ENCODE data around the gene CRK.
A peak's percentile ranks its signal among the peaks of the same experiment; 100 is the strongest.
"Not testable (repeated sequence)": the region's sequence is repeated elsewhere in the genome, so short reads cannot be mapped to it uniquely, and the experiment has no call there.

Gene CRK

DNA sequence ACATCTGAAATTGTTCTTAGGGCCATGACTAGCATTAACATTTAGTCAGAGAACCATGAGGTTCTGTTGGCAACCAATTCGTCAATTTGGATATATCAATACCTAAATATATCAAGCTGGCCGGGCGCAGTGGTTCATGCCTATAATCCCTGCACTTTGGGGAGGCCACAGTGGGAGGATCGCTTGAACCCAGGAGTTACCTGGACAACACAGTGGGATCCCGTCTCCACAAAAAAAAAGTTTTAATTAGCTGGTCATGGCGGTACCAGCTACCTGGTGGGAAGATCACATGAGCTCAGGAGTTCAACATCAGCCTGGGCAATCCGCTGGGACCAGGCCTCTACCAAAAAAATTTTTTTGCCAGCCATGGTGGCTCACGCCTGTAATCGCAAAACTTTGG, 64.5 kb downstream of the CRK start:
- DNase-seq (ENCODE audit: low read depth), result no peak
- H3K4me3 ChIP-seq (replicated peaks; ENCODE audit: low read depth, low read length), result no peak overlapping the region
- TF ChIP-seq, protein P1, sequence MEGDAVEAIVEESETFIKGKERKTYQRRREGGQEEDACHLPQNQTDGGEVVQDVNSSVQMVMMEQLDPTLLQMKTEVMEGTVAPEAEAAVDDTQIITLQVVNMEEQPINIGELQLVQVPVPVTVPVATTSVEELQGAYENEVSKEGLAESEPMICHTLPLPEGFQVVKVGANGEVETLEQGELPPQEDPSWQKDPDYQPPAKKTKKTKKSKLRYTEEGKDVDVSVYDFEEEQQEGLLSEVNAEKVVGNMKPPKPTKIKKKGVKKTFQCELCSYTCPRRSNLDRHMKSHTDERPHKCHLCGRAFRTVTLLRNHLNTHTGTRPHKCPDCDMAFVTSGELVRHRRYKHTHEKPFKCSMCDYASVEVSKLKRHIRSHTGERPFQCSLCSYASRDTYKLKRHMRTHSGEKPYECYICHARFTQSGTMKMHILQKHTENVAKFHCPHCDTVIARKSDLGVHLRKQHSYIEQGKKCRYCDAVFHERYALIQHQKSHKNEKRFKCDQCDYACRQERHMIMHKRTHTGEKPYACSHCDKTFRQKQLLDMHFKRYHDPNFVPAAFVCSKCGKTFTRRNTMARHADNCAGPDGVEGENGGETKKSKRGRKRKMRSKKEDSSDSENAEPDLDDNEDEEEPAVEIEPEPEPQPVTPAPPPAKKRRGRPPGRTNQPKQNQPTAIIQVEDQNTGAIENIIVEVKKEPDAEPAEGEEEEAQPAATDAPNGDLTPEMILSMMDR (IDR thresholded peaks at IDR 0.05; ENCODE audit: low read length, missing control alignments), result no peak

DNA sequence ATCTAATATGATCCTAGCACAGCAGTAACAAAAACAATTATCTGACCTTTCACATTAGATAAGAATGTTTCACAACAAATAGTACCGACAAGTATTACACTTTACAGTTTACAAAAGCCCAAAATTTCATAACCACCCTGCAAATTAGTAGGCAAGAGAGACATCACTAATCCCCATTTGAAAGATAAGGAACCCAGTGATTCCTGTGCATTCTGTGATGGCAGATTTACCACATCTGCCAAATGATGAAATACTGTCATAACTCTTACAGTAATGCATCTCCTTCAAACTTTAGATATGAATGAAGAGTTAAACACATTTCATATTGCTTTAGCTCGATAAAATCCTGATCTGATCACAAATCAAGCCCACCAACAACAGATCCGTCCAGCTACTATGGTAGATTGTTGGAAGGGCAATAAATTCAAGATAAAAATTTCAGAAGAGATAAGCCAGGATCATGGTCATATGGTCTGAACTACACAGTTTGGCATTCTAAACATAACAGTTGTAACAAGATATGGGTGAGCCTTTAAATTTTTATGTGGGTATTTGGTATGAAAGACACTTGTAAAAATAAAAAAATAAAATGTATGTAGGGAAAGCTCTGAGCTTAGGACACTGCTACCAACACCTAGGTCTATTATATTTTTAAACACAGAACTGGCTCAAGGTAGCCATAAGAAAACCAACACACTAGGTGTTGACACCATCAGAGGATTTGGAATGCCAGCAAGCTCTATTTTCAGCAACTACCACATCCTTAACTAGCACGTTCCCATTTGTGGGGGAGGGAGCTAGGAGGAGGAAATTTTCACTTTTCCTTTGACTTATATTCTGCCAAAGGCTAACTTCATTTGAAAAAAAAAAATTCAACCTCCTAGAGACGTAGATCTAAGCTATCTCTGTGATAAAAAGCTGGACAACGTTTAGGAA, 65.3 kb downstream of the CRK start:
- no peak overlapping the region for H3K4me3 ChIP-seq (replicated peaks; ENCODE audit: low read depth, low read length)
- TF ChIP-seq, protein P1 (IDR thresholded peaks at IDR 0.05; ENCODE audit: low read length, missing control alignments), result no peak
- peak; percentile 50 for DNase-seq (ENCODE audit: low read depth)

DNA sequence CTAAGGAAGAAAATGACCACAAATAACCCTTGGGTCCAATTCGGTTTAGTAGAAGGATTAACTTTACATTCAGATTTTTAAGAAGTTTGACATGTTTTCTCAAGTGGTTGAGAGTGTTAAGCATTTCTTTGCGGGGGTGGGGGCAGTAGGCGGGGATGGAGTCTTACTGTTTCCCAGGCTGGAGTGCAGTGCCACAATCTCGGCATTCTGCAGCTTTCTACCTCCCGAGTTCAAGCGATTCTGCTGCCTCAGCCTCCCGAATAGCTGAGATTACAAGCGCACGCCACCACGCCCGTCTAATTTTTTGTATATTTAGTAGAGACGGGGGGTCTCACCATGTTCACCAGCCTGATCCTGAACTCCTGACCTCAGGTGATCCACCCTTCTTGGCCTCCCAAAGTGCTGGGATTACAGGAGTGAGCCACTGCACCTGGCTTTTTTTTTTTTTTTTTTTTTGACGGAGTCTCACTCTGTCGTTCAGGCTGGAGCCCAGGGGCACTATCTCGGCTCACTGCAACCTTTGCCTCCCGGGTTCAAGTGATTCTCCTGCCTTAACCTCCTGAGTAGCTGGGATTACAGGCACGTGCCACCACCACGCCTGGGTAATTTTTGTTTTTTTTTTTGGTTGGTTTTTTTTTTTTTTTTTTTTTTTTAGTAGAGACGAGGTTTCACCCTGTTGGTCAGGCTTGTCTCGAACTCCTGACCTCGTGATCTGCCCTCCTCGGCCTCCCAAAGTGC, 68.4 kb downstream of the CRK start:
- H3K4me3 ChIP-seq (replicated peaks; ENCODE audit: low read depth, low read length), result not testable (repeated sequence)

DNA sequence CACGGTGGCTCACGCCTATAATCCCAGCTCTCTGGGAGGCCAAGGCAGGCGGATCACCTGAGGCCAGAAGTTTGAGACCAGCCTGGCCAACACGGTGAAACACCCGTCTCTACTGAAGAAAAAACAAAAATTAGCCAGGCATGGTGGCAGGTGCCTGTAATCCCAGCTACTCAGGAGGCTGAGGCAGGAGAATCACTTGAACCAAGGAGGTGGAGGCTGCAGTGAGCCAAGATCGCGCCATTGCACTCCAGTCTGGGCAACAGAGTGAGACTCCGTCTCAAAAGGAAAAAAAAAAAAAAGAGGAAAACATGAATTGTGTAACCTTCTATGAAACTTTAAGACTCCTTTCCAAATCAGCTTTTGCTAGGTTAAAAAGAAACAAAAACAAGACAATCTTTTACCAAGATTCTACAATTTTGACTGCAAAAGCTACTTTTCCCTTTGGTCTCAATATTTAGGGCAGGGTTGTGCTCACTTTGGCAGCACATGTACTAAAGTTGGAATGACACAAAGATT, 69.3 kb downstream of the CRK start:
- H3K4me3 ChIP-seq (replicated peaks; ENCODE audit: low read depth, low read length); DNase-seq (ENCODE audit: low read depth): not testable (repeated sequence)

More for the DNA sequence above, 68.4 kb downstream of the CRK start:
- DNase-seq (ENCODE audit: low read depth), result not testable (repeated sequence)

DNA sequence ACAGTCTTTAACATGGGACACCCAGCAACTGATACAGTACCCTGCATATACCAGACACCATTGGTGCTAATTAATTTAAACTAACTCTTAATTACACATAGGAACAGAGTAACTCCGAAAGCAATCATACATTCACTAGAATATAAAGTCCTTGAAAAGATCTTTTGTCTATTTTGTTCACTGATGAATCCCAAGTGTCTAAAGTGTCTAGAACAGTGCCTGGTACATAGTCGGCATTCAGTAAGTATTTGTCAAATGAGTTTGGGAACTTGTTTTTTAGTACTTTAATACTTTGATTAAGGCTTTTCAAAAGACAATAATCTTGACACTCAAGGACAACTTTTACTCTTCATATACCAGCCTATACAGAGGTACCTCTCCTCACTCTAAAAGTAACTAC, 69.8 kb downstream of the CRK start:
- DNase-seq (ENCODE audit: low read depth), result no peak
- no peak overlapping the region for H3K4me3 ChIP-seq (replicated peaks; ENCODE audit: low read depth, low read length)
- TF ChIP-seq, protein P1 (IDR thresholded peaks at IDR 0.05; ENCODE audit: low read length, missing control alignments), result no peak

DNA sequence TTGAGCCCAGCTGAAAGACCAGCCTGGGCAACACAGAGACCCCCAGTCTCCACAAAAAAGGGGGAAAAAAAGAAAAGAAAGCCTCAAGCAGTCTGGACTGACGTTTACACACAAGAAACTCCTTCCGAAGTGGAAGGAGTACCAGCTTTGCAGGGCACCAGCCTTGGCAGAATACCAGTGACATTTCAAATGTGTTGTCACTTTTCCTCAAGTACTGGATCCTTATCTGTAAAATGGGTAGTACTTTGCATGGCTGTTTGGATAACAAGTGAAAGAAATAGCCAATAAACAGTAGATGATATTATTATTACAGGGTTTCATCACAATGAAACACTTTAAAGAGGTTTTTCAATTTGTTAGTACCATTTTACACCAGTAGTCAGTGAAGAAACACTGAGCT, 70.2 kb downstream of the CRK start:
- DNase-seq (ENCODE audit: low read depth), result no peak
- H3K4me3 ChIP-seq (replicated peaks; ENCODE audit: low read depth, low read length), result no peak overlapping the region
- TF ChIP-seq, protein P1 (IDR thresholded peaks at IDR 0.05; ENCODE audit: low read length, missing control alignments), result no peak

DNA sequence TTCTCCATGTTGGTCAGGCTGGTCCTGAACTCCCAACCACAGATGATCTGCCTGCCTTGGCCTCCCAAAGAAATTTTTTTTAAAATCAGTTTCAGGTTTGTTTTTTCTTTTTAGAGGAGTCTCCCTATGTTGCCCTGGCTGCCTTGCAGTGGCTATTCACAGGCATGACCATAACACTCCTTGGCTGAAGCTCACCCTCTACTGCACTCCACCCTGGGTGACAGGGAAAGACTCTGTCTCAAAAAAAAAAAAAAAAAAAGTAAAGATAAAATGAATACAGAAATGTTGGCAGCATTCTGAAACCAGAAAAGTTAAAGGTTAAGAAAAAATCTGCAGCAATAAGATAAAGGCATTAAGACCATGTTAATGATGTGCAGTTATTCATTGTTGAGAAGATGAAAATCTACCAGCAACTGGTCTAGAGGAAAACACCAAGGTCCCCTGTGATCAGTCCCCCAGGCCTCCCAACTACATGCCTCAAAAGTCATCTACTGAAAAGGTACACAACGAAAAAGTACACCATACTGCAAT, 71.1 kb downstream of the CRK start:
- DNase-seq (ENCODE audit: low read depth), result no peak
- no peak overlapping the region for H3K4me3 ChIP-seq (replicated peaks; ENCODE audit: low read depth, low read length)
- TF ChIP-seq, protein P1 (IDR thresholded peaks at IDR 0.05; ENCODE audit: low read length, missing control alignments), result no peak
